ENCODE results near the gene LRRC23.

GRCh38 chr12:6869049-6870021 is 35.3 kb upstream of the LRRC23 start:
- TF ChIP-seq TAF1 (IDR thresholded peaks at IDR 0.05; ENCODE audit: low read depth, low read length) (no peak), POLR2A (IDR thresholded peaks at IDR 0.05; ENCODE audit: low read depth, low read length) (peak; percentile 16; the same call in 1 of the 2 replicates), POLR2AphosphoS5 (IDR thresholded peaks at IDR 0.05; ENCODE audit: low read depth, low read length) (no peak), SPI1 (IDR thresholded peaks at IDR 0.05; ENCODE audit: low read depth, low read length) (no peak), PAX5 (IDR thresholded peaks at IDR 0.05; ENCODE audit: insufficient read depth, low read length, severe bottlenecking) (no peak)
